GM19395 (cell line): ENCODE data around the gene TRPM2.
A peak's percentile ranks its signal among the peaks of the same experiment; 100 is the strongest.

Source experiments
- ATAC-seq: cut with Tn5 transposase; IDR thresholded peaks from one replicate; pipeline ENCODE4 v1.9.1; 2021; ENCODE audit warnings: mild to moderate bottlenecking, moderate library complexity; ENCODE audit not compliant: unreplicated experiment

Gene TRPM2

GRCh38 chr21:44439211-44439600 lies 85.8 kb downstream of the TRPM2 start:
- ATAC-seq, result no peak

DNA sequence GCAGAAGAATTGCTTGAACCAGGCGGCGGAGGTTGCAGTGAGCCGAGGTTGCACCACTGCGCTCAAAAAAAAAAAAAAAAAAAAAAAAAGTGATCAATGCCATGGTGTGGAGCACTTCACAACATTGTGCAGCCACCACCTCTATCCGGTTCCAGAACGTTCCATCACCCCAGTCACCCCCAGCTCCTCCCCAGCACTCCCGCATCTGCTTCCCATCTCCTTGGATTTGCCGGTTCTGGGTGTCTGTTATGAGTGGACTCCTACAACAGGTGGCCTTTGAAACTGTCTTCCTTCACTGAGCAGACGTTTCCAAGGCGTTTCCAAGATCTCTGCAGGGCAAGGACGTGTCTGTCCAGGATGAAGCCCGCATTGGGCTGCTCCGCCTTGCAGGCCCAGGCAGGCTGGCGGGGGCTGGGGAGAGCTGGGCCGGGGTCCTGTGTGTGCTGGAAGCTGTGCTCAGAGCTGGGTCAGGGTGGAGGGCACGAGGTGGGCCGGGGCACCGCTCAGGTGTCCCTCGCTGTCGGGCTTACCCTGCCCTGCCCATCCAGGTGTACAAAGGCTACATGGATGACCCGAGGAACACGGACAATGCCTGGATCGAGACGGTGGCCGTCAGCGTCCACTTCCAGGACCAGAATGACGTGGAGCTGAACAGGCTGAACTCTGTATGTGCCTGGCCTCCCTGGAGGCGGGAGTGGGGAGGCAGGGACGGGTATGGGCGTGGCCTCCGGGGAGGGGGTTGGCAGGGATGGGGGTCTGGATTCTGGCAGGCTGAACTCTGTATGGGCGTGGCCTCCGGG lies 87.0 kb downstream of the TRPM2 start:
- ATAC-seq, result no peak

DNA sequence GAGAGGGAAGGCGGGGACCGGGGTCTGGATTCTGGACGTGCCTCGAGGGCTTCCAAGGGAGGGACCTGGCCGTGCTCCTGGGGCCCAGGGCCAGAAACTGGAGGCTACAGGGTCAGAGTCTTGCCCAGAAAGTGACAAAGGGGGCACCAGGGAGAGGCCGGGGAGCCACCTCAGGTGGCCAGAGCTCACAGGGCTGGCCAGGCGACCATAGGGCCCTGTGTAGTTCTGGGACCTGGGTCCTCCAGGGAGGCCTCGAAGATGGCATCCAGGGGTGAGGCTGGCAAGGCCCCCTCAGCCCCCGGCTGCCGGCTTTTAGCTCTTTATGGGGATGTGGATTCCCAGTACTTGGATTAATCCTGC lies 87.6 kb downstream of the TRPM2 start:
- ATAC-seq, result no peak

DNA sequence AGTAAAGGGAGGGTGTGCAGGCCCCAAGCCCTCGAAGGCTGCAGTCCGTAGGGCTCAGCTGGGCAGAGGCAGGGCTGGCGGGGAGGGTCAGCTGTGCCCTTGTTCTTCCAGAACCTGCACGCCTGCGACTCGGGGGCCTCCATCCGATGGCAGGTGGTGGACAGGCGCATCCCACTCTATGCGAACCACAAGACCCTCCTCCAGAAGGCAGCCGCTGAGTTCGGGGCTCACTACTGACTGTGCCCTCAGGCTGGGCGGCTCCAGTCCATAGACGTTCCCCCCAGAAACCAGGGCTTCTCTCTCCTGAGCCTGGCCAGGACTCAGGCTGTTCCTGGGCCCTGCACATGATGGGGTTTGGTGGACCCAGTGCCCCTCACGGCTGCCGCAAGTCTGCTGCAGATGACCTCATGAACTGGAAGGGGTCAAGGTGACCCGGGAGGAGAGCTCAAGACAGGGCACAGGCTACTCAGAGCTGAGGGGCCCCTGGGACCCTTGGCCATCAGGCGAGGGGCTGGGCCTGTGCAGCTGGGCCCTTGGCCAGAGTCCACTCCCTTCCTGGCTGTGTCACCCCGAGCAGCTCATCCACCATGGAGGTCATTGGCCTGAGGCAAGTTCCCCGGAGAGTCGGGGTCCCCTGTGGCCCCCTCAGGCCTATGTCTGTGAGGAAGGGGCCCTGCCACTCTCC lies 88.3 kb downstream of the TRPM2 start:
- ATAC-seq, result no peak

DNA sequence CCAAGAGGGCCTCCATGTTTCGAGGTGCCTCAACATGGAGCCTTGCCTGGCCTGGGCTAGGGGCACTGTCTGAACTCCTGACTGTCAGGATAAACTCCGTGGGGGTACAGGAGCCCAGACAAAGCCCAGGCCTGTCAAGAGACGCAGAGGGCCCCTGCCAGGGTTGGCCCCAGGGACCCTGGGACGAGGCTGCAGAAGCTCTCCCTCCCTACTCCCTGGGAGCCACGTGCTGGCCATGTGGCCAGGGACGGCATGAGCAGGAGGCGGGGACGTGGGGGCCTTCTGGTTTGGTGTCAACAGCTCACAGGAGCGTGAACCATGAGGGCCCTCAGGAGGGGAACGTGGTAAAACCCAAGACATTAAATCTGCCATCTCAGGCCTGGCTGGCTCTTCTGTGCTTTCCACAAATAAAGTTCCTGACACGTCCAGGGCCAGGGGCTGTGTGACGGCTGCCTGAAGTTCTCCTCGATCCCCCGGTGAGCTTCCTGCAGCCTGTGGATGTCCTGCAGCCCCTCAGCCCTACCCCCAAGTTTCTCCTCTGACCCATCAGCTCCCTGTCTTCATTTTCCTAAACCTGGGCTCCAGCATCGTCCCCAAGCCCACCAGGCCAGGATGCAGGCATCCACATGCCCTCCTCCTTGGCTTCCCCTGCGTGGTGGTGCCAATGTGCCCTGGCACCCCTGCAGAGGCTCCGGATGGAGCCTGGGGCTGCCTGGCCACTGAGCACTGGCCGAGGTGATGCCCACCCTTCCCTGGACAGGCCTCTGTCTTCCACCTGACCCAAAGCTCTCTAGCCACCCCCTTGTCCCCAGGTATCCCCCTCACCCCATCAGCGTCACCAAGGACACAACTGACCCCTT lies 89.1 kb downstream of the TRPM2 start:
- no peak for ATAC-seq

GRCh38 chr21:44443291-44443890 lies 90.0 kb downstream of the TRPM2 start:
- no peak for ATAC-seq

GRCh38 chr21:44443891-44444285 lies 90.5 kb downstream of the TRPM2 start:
- no peak for ATAC-seq

GRCh38 chr21:44444286-44444931 lies 91.0 kb downstream of the TRPM2 start:
- no peak for ATAC-seq

DNA sequence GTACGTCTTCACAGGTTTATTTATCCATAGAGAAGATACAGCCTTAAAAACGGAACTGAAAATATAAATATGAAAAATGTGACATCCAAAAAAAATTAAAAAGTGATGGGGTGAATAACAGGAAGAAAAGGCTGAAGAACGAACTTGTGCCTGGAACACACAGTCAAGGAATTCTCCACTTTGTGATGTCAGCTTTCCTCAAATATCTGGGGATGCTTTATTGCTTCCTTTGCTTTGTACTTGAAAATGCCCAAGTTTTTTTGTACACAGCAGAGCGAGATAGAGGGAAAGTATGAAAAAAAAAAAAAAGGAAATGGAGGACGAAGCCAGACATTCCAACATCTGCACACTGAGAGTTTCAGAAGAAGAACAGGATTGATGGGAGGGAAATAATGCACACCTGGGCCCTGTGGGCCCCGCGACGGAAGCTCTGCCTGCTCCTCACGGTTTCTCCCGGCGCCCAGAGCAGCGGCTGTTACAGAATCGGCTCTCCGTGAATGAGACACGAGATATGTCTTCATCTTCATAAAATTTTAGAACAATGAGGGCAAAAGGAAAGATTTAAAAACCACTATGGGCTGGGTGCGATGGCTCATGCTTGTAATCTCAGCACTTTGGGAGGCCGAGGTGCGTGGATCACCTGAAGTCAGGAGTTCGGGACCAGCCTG lies 91.9 kb downstream of the TRPM2 start:
- ATAC-seq, result no peak

DNA sequence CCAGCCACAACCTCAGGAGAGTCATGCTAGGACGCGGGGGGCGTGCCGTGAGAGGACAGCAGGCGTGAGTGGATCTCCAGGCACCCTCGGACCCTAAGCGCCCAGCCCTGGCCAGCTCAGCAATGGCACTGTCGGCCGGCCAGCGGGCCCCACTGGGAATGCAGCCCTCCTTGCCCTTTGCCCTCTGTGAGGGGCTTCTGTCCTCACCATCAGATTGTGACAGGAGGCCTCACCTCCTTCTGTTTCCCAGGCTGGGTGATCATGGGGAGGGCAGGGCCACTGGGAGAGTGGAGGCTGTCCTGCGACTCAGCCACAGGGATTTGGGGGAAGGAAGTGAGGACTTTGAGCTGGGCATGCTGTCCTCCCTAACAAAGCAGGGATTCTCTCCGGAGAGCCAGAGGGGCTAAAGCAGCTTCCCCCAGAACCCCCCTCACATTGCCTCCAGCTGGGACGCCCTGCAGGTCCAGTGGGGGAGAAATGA lies 95.3 kb downstream of the TRPM2 start:
- ATAC-seq, result no peak

- ATAC-seq, result no peak
Observed at GRCh38 chr21:44449473-44450363, 96.3 kb downstream of the TRPM2 start.

DNA sequence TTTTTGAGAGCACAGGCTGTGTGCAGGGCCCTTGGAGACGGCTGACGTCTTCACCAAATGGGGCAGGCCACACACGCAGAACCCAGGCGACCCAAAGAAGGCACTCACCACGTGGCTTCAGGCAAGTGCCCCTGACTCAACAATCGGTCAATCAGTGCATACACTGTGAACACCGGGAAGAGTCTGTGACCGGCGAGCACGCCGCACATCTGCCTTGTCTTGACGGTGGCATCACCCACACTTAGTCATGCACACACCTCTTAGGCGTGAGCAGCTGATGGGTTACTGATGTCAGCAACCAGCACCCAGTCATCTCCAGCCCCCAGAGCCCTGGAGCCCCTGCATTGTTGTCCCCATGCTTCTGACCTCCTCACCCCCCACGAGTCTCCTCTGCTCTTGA lies 97.0 kb downstream of the TRPM2 start:
- ATAC-seq, result no peak

DNA sequence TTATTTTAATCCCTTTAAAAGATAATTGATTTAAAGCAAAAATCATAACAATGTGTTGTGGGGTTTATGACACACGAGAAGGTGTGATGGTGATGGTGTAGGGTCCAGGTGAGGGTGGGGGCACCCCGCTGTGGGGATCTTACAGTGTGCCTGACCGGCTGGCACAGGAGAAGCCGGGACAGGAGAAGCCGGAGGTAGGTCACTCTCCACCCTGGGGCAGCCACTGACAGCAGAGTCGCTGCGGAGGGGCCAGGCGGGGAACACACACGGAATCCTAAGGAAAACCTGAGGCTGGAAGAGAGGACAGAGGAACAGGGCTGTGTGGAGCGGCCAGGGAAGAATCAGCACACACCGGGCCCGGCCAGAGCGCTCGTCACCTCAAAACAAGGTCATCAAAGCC lies 97.6 kb downstream of the TRPM2 start:
- ATAC-seq, result no peak

DNA sequence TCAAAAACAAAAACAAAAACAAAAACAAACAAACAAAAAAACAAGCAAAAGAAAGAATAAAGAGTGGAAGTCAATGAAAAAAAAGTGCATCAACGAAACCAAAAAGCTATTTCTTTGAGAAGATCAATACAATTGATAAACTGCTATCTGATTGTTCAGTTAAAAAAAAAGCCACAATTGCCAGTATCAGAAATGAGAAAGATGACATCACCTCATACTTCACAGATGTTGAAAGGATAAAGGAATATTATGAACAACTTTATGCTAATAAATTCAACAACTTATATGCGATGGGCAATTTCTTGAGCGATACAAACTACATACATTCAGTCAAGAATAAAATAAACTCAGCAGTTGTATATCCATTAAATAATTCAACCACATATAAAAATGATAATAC lies 99.7 kb downstream of the TRPM2 start:
- ATAC-seq, result no peak

- no peak for ATAC-seq
Observed at GRCh38 chr21:44454058-44454457, 100.6 kb downstream of the TRPM2 start.

DNA sequence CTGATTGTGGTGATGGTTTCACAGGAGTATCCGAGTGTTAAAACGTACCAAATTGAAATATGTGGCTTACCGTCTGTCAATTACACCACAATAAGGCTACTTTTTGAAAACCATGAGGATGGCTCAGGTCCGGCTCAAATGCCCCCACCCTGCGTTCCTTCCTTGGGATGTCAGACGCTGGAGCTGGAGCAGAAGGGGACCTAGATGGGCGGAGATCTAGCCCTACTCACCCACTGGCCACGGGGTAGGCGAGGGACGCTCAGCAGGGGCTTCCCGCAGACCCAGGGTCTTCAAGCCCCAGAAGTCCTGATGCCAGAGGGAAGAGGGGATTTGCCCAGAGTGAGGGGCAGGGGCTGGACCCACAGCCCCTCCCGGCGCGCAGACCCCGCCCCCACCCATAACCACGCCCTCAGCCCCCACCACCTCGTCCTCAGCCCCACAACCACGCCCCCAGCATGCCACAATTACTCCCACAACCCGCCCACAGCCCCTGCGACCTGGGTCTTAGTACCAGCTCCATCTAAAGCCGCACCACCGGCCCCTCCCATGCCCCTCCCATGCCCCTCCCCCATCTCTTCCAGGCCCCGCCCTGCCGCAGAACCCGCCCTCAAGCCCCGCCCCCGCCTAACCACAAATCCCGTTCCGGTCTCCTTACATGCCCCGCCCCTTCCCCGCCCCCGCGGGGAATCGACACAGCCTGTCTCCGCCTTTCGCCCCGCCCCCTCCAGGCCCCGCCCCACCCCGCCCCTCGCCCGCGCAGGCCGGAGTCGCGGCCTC lies 101.5 kb downstream of the TRPM2 start, which contains the start of gene LRRC3:
TSS of gene LRRC3 (plus strand) at position 764 of the 777 bp plus-strand sequence. CDS start 1,135 bp downstream, outside the sequence.
- ATAC-seq, result peak; percentile 34

DNA sequence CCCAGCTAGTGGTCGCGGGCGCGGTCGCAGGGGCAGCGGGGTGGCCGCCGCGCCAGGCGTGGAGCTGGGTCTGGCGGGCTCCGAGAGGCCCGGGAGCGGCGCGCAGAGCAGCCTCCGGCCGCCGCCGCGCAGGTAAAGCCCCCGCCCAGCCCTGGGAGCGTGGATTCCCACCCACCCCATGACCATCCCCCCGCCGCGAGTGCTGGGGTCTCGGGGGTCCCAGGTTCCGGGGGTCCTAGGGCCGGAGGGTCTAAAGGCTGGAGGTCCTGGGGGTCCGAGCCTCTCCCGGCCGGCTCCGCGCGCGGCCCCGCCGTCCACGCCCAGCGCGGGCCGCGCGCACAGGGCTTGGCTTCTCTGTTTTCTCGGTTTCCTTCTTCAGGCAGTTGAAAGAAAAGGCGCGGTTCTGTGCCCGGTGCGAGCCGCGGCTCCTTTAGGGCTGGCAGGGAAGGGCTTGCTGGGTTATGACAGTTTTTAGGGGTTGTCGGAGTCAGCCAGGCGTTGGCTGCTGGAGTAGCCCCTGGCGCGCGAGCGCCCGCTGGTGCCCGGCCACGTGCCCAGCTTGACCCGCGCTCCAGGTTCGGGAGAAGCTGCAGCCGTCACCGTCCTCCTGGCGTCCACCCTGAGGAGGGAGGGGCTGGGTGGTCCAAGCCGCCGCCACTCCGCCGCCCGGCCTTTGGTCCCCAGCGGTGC lies 102.2 kb downstream of the TRPM2 start:
- peak; percentile 66 for ATAC-seq
